ENCODE results near the gene DDX23.
A peak's percentile ranks its signal among the peaks of the same experiment; 100 is the strongest.

Gene DDX23

DNA sequence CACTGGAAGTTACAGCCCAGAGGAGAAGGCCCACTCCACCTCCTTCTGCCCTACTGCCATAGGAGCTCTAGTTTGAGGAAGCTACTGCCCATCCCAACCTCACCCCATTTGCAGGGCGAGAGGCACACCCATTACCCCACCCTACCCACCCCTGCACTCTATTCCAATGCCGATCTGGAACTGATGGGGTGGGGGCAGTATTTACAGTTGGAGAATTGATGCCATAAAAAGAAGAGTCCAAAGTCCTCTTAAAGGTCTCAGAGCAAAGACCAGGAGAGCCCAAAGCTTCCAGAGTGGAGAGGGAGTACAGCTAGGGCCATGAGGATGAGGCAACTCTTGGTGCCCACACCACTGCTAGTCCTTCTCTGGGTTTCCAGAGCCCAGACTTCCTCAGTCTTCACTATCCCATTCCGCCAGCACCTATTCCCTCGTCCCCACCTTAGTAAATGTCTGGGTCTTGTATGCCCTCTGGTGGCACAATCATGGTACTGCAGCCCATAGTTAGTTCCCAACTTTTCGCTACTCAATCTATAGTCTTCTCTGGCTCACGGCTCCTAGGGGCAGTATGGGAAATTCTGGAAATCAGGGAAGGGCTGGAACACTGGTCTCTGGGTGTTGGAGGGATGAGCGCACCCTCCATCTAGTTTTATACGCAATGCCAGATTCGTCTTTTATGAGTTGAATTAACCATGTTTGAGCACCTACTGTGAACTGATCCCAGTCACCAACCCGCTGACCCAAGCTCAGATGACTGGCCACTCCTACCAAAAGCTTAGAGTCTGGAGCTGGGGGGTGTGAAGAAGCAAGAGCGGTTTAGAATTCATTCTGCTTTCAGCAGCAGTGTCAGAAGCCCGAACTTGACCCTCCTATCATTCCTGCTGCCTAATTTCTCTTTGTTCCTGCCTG lies 56.2 kb downstream of the DDX23 start:
- DNase-seq (ENCODE audit: low spot score): peak; percentile 59

DNA sequence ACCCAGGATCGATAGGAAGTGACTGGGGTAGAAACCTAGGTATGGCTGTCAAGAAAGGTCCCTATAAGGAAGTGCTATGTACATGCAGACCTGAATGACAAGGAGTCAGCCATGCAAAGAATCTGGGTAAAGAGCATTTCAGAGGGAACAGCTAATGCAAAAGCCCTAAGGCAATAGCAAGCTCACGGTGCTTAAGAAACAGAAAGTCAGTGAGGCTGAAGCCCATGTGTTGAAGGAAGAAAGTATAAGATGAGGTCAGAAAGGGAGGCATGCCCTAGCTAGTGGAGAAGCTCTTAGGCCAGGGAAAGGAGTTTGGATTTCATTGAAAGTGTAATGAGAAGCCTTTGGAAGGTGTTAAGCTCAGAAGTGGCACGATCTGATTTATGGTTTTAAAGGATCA lies 57.1 kb downstream of the DDX23 start:
- no peak for DNase-seq (ENCODE audit: low spot score)

DNA sequence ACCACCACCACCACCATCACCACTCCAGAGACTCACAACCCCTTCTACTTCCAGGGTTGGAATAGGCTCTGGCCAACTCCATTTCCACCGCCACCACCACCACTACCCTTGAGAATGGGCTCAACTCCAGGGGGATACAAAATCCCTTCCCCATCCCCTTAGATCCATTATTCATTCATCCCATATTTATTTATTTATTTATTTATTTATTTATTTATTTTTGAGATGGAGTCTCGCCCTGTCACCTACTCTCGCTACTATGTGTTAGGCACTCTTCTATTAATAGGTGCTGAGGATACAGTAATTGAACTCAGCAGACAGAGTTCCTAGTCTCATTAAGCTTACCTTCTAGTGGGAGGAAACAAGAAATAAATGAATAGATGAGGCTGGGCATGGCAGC lies 58.3 kb downstream of the DDX23 start:
- DNase-seq (ENCODE audit: low spot score): no peak

DNA sequence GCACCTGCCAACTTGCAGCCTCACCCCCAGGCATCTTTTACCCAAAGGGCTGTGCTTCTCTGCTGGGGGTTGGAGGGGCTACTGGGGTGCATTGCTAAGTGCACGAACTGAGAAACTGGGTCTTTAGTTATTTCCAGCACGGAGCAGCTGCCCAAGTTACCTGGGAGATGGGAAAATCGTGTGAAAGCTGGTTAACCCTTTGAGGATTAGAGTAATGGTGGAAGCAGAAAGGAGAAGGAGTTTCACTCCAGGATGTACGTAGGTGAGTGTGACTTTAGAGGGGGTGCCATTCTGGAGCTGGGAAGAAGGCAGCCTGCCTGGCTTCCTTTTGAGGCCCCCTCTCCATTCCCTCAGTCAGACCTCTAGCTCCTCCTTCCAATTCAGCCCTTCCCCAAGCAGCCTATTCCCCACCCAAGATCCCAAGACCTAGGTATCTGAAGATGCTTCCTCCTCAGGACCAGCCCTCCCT lies 62.1 kb downstream of the DDX23 start:
- no peak for DNase-seq (ENCODE audit: low spot score)

DNA sequence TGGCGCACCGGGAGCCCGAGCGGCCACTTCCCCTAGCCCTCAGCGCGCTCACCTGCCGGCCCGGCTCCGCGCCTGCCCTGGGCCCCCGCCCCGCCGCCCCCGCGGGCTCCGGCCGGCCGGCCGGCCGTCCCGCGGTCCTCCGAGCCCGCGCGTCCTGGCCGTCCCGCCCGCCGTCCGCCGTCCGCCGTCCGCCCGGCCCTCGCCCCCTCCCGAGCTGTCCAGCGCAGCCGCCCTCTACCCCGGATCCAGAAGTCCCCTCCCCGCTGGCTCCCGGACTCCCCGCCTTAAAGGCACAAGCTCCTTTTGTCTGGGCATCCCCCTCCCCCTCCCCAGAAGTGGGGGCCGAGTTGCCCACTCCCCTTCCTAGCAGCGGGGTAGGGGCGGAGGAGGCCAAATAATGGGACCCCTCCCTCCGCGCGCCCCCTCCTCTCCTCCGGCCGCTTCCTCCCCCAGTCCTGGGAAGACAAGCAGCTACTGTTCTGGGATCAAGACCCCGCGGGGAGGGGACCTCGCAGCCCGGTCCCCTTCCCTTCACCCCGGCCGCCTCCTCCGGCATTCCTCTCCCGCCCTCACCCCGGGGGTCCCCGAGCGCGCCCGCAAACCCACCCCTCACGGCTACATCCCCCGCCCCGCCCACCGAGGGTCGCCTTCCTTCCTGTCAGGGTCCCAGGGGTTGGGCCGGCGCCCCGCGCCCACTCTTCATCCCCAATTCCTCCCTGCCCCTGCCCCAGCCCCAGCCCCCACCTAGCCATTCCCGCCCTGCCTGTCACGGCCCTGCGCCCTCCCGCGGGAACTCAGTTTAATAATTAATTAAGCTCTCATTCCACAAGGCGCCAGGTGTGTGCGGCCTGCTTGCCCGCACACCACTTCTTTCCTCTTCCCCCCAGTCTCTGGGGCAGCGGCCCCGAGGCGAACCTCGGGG lies 62.8 kb downstream of the DDX23 start, which contains the start of gene ADCY6:
ADCY6 (minus strand) TSS at position 236 of the 922 bp plus-strand sequence. CDS start 5,655 bp downstream, outside the sequence.
- DNase-seq (ENCODE audit: low spot score): no peak

DNA sequence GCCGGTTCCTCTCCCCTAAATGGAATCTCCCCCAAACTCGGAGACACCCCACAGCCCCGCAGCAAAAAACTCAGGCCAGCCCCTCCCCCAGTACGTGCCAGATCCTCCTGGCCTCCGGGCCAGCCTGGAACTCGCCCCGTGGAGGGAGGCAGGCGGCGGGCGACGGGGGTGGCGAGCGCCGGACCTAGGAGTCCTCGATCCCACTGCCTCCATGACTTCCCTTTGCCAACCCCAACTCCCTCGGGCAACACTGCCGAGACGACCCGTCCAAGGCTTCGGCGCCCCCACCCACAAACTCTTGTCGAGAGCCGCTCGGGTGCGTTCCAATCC lies 63.5 kb downstream of the DDX23 start:
- DNase-seq (ENCODE audit: low spot score): no peak

DNA sequence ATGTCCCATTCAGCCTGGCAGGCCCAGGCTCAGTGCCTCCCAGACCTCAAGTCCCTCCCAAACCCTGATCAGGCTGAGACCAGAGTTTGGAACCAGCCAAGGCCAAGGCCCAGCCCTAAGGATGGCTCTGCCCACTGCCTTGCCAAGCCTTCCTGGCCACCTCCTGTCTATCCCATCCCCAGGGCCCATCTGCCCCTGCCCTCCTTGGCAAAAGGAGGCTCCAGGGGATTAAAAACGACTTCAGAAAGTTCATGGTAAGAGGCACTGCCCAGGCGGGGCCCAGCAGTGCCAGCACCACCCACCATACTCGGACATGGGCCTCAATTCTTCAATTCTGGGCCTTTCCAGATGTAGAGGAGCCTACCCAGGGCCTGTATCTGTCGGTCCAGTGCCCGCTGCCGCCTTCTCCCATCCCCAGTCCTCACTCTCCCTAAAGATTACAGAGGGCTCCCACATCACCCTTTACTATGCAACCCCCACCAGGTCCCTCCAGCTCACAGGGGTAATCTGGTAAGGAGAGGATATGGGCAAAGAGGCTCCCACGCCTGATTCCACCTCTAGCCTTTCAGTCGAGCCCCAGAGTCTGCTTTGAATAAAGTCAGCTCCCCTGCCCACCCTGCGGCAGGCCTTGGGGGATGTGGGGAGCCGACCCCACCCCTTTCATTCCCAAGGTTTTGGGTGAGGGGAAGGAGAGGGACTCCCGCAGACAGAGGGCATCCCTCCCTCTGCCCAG lies 64.0 kb downstream of the DDX23 start:
- no peak for DNase-seq (ENCODE audit: low spot score)

DNA sequence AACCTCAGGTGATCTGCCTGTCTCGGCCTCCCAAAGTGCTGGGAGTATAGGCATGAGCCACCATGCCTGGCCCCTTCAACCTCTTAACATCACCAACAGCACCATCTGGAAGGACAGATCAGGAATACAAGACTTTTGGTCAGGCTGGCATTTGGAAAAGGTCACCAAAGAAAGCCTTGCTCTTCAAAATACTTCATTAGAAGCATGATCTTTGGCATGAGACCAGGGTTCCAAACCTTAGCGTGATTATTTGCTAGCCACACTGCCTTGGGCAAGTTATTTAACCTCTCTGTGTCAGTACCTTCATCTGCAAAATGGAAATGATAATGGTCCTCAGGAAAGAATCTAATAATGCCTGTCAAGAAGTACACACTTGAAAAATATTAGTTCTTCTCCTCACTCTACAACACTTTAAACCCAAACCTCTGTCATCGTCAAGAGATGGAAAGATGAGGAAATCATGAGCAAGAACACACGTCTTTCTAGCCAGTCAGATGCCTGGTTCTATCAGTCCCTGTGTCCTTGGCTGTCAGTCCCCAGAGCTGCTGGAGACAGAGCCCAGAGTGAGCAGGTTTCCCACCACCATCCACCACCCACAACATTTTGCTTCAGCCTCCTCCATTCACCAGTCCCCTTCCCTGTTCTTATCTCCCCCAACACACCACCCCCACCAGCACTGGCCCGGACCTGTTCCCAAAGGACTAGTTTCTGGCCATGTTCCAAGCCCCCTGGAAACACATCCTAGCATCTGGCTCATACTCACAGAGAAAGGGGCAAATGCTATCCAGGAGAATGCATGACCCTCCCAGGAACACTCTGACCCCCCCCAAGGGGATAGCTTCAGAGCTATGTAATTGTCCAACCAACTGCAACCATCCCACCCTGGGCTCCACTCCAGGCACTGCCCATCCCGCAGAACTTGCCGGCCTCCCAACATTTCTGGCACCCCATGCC lies 65.1 kb downstream of the DDX23 start:
- DNase-seq (ENCODE audit: low spot score): no peak

DNA sequence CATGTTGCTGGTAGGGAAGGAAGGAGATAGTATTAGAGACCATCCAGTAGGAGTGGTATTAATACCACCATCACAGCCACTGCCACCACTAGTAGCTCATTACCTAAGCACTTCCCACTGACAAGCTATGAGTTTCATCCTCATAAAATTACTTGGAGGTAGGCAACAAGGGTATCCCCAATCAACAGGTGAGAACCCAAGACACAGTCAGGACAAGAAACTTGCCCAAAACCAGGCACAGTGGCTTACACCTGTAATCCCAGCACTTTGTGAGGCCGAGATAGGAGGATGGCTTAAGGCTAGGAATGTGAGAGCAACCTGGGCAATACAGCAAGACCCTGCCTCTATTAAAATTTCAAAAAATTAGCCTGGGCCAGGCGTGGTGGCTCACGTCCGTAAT lies 68.5 kb downstream of the DDX23 start:
- DNase-seq (ENCODE audit: low spot score): no peak

DNA sequence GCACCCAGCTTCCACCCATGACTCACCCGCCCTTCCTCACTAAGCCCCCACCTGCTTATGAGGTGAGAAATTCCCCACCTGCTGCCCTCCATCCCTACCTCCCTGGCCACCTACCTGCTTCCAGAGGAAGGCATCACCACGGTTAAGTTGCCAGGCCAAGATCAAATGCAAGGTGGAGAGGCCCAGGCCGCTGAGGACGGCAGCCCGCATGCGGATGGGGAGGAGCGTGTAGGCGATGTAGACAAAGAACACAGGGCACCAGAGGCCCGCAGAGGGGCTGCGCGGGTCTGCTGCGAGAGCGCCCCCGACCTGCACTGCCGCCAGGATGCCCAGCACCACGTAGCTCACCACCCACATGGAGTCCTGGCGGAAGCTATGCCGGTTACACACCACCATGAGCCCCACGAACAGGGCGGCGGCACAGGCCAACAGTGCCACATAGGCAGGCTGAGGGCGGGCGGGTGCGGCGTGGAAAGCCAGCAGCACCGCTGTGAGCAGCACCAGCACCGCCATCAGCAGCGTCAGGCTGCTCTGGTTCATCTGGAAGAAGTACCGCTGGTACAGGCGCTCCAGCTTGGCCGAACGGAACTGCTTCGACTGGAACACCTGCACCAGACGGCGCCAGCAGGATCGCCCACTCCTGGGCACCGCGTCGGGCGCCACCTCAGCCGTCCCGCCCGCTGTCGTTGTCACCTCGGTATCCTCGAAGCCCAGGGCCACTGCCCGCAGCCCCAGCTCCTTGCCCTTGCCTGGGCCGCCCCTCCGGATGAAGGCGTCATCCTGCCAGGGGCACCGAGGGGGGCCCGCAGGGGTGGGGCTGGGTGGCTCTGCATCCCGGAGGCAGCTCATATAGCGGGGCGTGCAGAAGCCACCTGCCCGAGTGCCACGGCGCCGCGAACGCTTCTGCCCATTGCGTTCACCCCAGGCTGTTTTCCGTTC lies 69.2 kb downstream of the DDX23 start:
- DNase-seq (ENCODE audit: low spot score): no peak

DNA sequence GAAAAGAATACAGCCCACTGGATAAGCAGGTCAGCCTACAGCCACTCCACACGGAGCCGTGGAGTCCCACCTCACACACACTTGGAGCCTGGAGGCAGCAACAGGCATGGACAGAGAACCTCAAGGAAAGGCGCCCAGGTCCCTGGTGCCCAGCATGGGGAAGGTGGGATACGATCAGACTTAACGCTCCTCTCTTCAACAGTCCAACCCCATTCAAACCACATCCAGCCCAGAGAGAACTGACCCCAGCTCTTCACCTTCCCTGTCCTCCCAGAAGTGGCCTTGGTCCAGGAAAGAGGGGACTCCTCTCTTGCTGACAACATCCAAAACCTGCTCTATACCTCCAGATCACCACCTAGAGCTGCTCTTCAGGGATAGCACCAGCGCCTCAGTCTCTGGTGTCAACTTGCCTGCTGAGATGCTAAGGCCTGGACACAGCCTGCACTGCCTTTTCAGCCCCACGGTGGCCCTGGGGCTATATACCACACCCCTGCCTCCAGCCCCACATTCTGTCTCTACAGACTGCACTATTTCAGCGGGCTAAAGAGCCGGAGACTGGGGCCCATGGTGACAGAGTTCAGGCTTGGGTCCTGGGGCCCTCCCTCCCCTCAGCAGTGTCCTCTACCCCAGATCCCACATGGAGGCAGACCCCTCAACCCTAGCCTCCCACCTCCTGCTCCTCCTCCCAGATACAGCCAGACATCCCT lies 70.1 kb downstream of the DDX23 start:
- no peak for DNase-seq (ENCODE audit: low spot score)

DNA sequence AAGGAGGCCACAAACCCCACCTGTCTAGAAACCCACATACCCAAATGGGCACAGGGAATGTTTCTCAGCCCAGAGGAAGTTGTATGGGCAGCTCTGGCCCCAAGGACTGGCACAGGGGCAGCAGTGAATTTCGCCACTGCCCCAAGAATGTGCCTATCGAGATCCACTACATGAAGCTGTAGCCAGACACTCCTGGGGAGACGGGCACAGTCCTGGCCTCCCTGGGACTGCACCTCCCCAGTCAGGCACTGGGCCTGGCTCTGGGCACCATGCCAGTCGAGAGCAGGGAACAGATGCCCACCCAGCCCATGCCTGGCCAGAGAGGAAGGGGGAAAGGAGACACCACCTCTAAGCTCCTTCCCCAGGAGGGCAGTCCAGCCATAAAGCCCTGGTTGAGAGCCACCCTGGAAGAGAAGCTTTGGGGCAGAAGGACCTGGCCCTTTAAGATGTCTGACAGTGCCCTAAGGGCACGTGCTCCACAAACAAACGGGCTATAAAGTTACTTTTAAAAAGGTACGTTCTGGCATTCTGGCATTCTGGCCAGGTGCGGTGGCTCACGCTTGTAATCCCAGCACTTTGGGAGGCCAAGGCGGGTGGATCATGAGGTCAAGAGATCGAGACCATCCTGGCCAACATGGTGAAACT lies 71.5 kb downstream of the DDX23 start:
- no peak for DNase-seq (ENCODE audit: low spot score)

DNA sequence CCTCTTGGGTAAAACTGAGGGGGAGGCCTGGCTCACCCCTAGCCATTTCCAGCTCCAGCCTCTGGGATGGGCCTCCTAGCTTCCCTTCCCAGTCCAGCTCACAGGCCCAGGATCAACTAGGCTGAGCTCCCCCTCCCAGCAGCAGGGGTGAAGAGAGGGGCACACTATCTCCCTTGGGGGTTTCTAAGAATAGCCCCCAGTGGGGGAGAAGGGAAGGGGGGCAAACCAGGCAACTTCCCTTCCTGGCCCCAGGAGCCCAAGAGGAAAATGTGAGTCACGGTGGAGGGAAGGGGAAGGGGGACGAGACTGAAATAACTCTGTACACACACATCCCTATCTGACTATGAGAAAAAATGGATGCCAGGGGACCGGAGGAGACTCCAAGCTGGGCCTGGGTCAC lies 72.1 kb downstream of the DDX23 start:
- no peak for DNase-seq (ENCODE audit: low spot score)
